ENCODE measurements around the gene CASD1. TPM values are rescaled to one million over a fixed set of nuclear protein-coding genes. Genes with fewer than 3 reads are reported as not detected.

The CASD1 gene
- total RNA-seq, 3 donors from 2014 or later, result 44.0 to 50.2 (median 45.0) TPM

DNA sequence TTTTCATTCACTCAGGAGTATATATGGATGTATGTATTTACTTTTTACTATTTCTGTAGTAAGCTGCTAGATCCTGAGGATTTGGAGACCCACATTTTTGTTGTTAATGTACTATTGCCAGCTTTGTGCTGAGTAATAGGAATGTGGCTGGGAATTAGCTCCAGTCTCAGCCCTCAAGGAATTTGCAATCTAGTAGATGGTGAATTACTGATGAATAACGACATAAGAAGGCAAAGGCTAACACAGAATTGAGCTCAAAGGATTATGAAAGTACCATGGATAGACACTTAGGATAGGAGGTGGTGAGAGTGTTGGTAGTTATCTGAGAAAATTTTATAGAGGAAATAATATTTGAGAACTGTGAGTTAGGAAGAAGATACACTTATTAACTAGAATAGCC is 19.9 kb downstream of the CASD1 start:
- Histone ChIP-seq H3K4me1 (ENCODE audit: low read depth) (no peaks in the 10 kb centered on the region), H3K4me3 (no peak overlapping the region), H3K36me3 (ENCODE audit: low read depth) (no peaks in the 10 kb centered on the region), H3K9me3 (no peaks in the 10 kb centered on the region)
- no peak for DNase-seq
- intact Hi-C loops (cut with DNase I, micrococcal nuclease), result no loop called here
- no peak for ATAC-seq
- TF ChIP-seq, protein P1, sequence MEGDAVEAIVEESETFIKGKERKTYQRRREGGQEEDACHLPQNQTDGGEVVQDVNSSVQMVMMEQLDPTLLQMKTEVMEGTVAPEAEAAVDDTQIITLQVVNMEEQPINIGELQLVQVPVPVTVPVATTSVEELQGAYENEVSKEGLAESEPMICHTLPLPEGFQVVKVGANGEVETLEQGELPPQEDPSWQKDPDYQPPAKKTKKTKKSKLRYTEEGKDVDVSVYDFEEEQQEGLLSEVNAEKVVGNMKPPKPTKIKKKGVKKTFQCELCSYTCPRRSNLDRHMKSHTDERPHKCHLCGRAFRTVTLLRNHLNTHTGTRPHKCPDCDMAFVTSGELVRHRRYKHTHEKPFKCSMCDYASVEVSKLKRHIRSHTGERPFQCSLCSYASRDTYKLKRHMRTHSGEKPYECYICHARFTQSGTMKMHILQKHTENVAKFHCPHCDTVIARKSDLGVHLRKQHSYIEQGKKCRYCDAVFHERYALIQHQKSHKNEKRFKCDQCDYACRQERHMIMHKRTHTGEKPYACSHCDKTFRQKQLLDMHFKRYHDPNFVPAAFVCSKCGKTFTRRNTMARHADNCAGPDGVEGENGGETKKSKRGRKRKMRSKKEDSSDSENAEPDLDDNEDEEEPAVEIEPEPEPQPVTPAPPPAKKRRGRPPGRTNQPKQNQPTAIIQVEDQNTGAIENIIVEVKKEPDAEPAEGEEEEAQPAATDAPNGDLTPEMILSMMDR (IDR thresholded peaks at IDR 0.05), result no peak

DNA sequence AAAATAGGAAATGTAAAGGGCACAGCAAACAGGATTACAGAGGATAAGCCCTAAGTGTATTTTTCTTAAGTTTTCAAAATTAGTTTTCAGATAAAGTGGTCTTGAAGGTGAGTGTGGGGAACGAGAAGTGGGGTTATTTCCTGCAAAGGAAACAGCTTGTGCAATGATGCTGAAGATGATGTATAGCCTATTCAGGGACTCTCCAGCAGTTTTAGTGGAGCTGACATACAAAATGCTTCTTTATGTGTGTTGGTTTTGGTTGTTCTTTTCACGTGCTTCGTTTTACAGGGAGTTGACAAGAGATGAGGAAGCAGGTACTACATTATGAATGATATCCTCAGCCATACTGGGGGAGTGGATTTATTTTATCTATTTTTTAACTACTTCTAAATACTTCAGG is 20.5 kb downstream of the CASD1 start:
- TF ChIP-seq, protein P1 (IDR thresholded peaks at IDR 0.05), result no peak
- ATAC-seq, result no peak
- H3K4me1 ChIP-seq (ENCODE audit: low read depth), result no peaks in the 10 kb centered on the region
- H3K9me3 ChIP-seq, result no peaks in the 10 kb centered on the region
- H3K36me3 ChIP-seq (ENCODE audit: low read depth), result no peaks in the 10 kb centered on the region
- no peak overlapping the region for H3K4me3 ChIP-seq
- intact Hi-C loops (cut with DNase I, micrococcal nuclease), result no loop called here
- DNase-seq, result no peak

DNA sequence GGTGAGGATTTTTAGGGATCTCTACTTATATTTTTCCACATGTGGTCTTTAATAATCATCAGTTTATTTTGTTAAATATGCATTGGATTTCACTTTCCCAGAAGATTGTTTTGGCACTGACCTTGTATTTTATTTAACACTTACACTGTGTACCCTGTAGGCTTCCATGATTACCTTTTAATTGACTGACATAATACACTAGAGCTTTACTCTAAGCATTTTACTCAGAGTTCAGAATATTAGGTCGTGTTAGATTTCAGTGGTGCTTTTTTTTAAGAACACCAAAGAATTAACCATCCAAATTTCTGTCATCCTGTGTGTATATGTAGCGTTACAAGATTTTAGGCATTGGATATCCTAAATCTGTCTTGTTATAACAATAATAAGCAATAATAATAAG is 23.1 kb downstream of the CASD1 start:
- H3K36me3 ChIP-seq (ENCODE audit: low read depth), result no peaks in the 10 kb centered on the region
- TF ChIP-seq, protein P1 (IDR thresholded peaks at IDR 0.05), result no peak
- no peak overlapping the region for H3K4me3 ChIP-seq
- DNase-seq (no peak), ATAC-seq (no peak)
- intact Hi-C loops (cut with DNase I, micrococcal nuclease), result no loop called here
- no peaks in the 10 kb centered on the region for H3K4me1 ChIP-seq (ENCODE audit: low read depth)
- H3K9me3 ChIP-seq, result no peaks in the 10 kb centered on the region

DNA sequence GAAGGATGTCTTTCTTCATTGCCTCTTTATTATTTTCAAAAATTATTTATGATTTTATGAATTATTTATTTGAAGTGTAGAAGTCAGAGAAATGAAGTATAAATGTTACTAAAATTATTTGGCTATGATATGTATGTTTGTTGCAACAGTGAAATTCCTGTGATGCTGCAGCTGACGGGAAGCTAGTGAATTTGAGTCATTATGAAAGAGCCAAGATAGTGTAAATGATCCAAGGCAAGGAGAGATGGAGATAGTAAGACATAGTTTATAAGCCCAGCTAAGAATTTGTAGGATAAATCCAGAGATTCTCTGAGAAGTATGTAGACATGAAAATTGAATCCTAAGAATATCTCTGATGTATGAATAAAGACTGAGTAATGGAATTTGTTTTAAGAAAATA is 30.8 kb downstream of the CASD1 start:
- DNase-seq (no peak), ATAC-seq (no peak)
- Histone ChIP-seq H3K4me3 (no peak overlapping the region), H3K4me1 (ENCODE audit: low read depth) (no peaks in the 10 kb centered on the region), H3K9me3 (no peaks in the 10 kb centered on the region), H3K36me3 (ENCODE audit: low read depth) (no peaks in the 10 kb centered on the region)
- TF ChIP-seq, protein P1 (IDR thresholded peaks at IDR 0.05), result no peak
- intact Hi-C loops (cut with DNase I, micrococcal nuclease), result no loop called here

DNA sequence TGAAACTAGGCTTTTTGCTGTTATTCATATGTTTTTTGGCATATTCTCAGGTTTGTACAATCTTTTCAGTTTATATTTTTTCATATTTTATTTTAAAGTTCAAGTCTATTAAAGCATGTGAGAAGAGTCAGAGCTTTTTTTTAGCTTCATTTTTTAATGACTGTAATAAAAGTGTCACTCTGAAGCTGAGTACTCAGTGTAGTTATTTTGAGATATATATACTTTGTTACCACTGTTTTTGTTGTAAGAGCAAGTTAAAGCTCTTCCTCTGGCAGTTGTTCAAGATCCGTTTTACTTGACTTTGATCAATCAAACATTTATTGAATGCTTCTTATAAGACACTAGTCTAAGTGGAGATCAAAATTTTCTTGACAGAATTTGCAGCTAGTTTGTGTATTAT is 37.5 kb downstream of the CASD1 start:
- Histone ChIP-seq H3K4me1 (ENCODE audit: low read depth) (no peaks in the 10 kb centered on the region), H3K36me3 (ENCODE audit: low read depth) (no peaks in the 10 kb centered on the region), H3K9me3 (no peaks in the 10 kb centered on the region), H3K4me3 (no peak overlapping the region)
- ATAC-seq, result no peak
- TF ChIP-seq, protein P1 (IDR thresholded peaks at IDR 0.05), result no peak
- intact Hi-C loops (cut with DNase I, micrococcal nuclease), result no loop called here
- DNase-seq, result no peak

DNA sequence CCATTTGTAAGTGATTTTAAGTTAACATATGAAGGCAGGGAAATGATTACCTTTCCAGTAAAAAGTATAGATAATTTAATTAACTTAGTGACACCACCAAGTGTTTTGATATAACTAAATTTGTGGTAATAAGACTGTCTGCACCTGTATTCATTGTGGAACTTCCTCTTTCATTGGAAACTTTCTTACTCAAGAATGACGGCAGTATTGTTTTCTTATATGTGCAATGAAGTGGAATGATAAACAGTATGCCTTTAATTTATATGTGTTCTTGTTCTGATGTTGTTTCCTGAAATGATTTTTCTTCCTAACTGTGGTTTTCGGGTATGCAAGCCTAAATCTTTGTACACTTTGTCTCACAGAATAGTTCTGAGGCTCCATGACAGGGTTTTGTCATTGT is 46.4 kb downstream of the CASD1 start:
- TF ChIP-seq, protein P1 (IDR thresholded peaks at IDR 0.05), result no peak
- DNase-seq (no peak), ATAC-seq (no peak)
- no peaks in the 10 kb centered on the region for H3K36me3 ChIP-seq (ENCODE audit: low read depth)
- H3K4me1 ChIP-seq (ENCODE audit: low read depth), result no peaks in the 10 kb centered on the region
- H3K4me3 ChIP-seq, result no peak overlapping the region
- H3K9me3 ChIP-seq, result no peaks in the 10 kb centered on the region
- intact Hi-C loops (cut with DNase I, micrococcal nuclease), result no loop called here
